ENCODE results near the gene CHTF8.

Gene CHTF8

DNA sequence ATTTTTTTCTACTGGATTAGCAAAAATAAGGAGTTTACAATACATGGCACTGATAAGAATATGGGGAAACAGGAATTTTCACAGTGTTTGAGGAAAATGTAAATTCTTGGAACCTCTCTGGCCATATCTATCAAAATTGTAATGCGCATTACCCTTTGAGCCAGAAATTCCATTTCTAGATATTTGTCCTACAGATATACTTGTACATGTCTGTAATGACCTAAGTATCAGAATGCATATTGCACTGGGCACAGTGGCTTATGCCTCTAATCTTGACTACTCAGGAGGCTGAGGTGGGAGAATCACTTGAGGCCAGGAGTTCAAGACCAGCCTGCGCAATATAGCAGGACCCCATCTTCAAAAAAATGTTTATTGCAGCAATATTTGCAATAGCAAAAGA lies 52.7 kb downstream of the CHTF8 start:
- no peak for DNase-seq

- no peak for DNase-seq
Observed at GRCh38 chr16:69078073-69078472, 54.3 kb downstream of the CHTF8 start.

DNA sequence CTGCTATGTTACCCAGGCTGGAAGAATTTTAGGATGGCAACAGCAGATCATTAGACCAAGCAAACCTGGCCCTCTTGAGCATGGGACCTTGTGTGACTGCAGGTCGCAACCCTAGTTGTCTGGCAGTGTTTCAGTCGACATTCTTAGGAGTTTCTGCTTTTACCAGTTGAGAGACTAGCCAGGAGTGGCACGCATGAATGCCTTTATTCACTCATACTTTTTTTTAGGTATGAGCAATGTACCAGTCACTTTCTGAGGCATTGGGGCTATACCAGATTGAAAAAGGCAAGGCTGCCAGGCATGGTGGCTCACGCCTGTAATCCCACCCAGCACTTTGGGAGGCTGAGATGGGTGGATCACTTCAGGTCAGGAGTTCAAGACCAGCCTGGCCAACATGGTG lies 55.1 kb downstream of the CHTF8 start:
- no peak for DNase-seq

GRCh38 chr16:69073181-69073702 lies 59.1 kb downstream of the CHTF8 start:
- DNase-seq = no peak

DNA sequence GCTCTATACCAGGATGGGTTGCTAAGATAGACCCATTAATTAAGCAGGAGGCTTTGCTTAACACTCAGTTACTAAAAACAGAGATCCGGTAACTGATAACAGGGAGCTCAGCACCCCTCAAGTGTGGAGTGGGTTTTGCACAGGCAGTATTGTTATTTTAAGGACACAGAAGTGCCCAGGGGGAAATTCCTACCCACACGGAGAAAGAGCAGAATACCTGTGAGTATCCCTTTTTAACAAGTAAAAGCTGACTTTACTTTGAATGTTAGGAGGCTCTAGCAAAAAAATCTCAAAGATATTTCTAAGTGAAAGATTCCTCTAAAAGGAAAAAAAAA lies 59.8 kb downstream of the CHTF8 start:
- no peak for DNase-seq

- DNase-seq = no peak
Observed at GRCh38 chr16:69071036-69071435, 61.4 kb downstream of the CHTF8 start.

GRCh38 chr16:69069504-69069903 lies 62.9 kb downstream of the CHTF8 start:
- no peak for DNase-seq
